LNCAP (cell line): ENCODE measurements around the gene ARHGEF39.

Source experiments
- TF ChIP-seq, protein P1 (sequence below): fragments of 450-650 bp; IDR thresholded peaks from 2 replicates; pipeline ENCODE4 v1.5.1; 2017; ENCODE audit warnings: mild to moderate bottlenecking

The ARHGEF39 gene

DNA sequence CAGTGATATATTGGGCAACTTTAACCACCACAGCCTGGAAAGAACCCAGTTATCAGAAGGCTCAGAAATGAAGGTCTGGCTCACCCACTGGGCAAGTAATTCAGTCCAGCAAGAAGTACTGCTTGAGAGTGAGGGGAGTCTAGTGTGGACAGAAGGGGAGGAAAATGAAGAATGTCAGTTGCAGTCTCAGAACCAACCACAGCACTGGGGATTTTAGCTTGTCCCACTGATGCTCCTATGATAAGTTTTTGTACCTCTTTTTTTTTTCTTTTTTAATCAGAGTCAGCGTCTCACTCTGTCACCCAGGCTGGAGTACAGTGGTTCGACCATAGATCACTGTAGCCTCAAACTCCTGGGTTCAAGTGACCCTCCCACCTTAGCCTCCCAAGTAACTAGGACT, 37.4 kb downstream of the ARHGEF39 start:
- TF ChIP-seq, protein P1, sequence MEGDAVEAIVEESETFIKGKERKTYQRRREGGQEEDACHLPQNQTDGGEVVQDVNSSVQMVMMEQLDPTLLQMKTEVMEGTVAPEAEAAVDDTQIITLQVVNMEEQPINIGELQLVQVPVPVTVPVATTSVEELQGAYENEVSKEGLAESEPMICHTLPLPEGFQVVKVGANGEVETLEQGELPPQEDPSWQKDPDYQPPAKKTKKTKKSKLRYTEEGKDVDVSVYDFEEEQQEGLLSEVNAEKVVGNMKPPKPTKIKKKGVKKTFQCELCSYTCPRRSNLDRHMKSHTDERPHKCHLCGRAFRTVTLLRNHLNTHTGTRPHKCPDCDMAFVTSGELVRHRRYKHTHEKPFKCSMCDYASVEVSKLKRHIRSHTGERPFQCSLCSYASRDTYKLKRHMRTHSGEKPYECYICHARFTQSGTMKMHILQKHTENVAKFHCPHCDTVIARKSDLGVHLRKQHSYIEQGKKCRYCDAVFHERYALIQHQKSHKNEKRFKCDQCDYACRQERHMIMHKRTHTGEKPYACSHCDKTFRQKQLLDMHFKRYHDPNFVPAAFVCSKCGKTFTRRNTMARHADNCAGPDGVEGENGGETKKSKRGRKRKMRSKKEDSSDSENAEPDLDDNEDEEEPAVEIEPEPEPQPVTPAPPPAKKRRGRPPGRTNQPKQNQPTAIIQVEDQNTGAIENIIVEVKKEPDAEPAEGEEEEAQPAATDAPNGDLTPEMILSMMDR = no peak

DNA sequence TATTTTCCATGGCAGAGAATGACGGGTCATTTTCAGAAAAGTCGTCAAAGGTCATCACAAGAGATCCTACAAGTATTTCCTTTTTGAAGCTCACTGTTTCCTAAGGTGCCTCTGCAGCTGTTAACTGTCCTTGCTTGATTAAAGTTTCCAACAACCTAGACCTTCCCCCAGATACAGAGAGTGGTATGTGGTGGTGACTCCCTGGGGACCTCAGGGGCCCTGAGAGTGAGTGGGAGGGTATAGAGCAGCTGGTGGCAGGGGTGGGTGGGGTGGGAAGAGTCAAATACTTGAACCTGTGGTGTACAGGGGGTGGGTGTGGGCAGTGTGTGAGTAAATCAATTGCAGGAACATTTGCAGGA, 45.2 kb downstream of the ARHGEF39 start:
- TF ChIP-seq, protein P1 = no peak

DNA sequence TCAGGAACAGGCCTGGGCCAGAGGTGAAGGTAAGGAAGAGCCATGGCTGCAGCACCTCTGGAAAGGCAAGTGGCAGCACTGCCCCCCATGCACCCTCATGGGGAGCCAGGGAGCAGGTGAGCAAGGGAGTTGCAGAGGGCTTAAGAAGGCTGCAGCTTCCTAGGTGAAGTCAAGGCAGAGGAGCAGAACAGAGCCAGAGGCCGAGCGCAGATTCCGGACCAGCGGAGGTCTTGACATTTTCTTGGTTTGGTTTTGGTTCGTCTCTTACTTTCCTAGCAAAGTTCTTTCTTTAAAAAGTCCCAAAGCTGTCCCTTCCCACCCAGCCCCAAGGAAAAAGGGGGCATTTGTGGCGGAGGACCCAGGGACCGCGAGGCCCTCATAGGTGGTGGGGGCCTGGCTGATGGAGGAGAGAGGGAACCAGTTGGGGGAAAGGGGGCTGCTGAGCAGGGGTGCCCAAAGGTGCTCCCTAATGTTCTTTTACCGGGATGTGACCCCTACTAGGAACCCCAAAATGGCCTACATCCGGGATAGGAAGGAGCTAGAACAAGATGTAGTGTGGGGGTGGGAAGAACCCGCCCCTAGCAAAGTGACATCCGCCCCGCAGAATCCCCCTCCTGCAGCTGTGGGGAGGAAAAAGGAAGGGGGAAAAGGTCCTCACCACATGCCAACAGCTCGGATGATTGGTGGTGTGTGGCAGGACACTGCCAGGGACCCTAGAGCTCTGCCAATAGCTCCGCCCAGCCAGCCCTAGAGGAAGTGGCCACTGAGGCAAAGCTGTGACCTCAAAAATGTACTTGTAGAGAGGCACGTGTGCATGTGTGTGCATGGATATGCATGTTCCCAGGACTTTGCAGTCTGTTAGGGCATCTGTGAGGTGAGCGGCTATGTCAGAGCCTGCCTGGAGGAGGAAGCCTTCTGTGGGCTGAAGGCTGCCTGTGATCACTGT, 45.9 kb downstream of the ARHGEF39 start:
- TF ChIP-seq, protein P1 = no peak

DNA sequence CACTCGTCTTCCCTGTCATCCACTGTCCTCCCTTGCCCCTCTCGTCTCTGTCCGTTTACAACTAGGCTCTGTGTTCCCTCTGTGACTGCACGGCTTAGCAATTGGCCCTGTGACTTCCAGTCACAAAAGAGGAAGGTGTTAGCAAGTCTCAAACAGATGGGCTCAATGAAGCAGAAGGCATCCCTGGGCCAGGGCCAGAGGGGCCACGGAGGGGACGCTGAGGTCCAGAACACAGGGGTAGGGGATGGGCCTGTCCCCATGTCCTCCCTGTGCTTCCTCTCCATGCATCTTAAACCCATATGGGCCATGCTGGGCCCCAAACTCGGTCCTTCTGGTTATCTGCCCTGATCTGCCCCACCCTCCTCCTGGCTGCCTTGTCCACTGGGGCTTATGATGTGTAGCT, 46.7 kb downstream of the ARHGEF39 start, which contains the start of gene CD72:
CD72 (minus strand) TSS at position 89 of the 403 bp plus-strand sequence. CDS start 110 bp downstream, outside the sequence.
- TF ChIP-seq, protein P1 = no peak

DNA sequence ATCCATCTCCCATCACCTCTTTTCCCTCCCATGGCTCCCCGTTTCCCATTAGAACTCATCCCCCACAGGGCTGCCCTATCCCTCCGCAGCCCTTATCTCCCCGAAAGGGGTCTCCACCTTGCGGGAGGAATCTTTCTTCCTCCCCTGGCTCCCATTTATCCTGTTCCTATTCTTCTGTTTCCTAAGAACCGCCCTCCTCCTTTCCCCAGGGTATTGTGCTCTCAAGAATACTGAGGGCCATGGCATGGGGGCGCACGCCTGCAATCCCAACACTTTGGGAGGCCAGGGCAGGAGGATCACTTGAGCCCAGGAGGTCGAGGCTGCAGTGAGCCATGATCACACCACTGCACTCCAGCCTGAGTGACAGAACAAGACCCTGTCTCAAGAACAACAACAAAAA, 47.4 kb downstream of the ARHGEF39 start:
- TF ChIP-seq, protein P1 = no peak

DNA sequence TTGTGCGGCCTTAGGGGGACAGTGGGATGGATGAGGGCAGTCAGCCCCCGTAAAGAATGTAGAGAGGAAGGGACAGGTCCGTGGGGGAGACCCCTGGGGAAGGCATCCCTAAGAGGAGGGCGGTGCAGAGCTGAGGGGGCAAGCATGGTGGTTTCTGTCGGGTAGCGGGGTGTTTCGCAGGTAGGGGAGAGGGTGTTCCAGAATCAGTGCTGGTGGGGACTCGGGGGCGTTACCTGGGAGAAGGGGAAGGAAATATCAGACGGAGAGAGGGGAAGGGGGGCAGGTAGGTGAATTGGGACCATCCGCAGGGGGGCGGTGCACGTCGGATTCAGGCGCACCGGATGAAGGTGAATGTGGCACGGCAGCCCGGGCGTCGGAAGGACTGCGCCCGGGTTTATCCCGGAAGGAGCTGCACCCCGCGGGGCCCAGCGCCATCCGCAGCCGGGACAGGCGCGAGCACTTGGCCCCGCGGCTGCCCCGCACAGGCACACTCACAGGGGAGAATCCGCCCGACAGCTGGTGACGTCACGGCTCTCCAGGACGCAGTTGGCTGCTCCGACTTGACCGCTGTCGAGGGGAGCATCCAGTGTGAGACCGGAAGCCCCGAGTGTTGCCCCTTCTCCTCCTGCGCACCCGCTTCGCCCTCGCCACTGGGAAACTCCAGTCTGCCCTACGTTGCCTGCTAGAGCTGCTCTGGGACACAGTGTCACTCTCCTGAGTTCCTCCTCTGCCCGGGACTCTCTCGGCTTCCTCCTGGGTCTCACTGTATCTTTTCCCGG, 48.1 kb downstream of the ARHGEF39 start:
- TF ChIP-seq, protein P1 = no peak

DNA sequence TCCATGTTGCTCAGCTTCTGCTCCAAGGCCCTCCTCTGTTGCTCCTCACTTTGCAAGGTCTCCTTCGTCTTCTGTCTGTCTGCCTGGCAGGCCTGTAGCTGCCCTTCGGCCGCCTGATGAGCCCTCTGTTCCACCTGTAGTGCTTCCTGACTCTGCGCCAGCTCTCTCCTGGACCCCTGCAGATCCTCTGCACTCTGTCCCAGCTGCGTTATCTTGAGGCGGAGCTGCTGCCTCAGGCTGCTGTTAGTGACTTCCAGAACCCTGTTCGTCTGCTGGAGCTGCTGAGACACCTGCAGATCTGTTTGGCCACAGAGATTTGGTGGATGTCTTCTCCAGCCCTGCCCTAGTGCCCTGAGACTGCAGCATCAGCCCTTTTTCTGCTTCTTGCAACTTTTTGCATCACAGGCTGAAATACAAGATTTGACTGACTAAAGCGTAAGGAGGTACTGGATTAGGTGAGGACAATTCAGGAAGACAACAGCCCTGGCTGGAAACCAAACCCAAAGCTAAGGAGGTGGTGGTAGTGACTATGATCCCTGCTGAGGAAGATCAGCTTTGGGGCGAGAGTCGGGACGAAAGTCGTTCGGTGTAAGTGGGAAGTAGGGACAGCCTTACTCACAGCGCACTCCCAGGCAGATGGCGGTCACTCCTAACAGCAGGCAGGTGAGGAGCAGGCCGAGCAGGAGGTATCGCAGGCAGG, 48.9 kb downstream of the ARHGEF39 start:
- TF ChIP-seq, protein P1 = no peak
